CMK (cell line): ENCODE data around the gene TPPP2.
A peak's percentile ranks its signal among the peaks of the same experiment; 100 is the strongest.

ENCODE experiments used
- DNase-seq: peaks from one replicate; pipeline ENCODE4 v3.0.0-alpha.2; 2010; ENCODE audit warnings: low read depth

TPPP2 gene

GRCh38 chr14:21017528-21018245, 12.3 kb upstream of the TPPP2 start:
- DNase-seq = no peak

GRCh38 chr14:21018286-21018685, 11.7 kb upstream of the TPPP2 start:
- no peak for DNase-seq

- DNase-seq = no peak
These were observed 11.2 kb upstream of the TPPP2 start for GRCh38 chr14:21018781-21019180.

GRCh38 chr14:21019366-21019765, 10.7 kb upstream of the TPPP2 start:
- DNase-seq = no peak

GRCh38 chr14:21020977-21021545, 9.0 kb upstream of the TPPP2 start:
- DNase-seq = no peak

GRCh38 chr14:21022686-21023085, 7.3 kb upstream of the TPPP2 start:
- no peak for DNase-seq

- no peak for DNase-seq
These were observed 6.8 kb upstream of the TPPP2 start for GRCh38 chr14:21023174-21023573.

GRCh38 chr14:21023817-21024584, 6.0 kb upstream of the TPPP2 start:
- no peak for DNase-seq

- peak; percentile 41 for DNase-seq
These were observed 5.2 kb upstream of the TPPP2 start, which contains the start of gene NDRG2 for GRCh38 chr14:21024585-21025370. Gene NDRG2, minus strand, starts transcription at chr14:21025061. Its CDS starts 1,746 bp downstream, at chr14:21023315.

GRCh38 chr14:21025371-21026273, 4.4 kb upstream of the TPPP2 start:
- no peak for DNase-seq

GRCh38 chr14:21026274-21026987, 3.6 kb upstream of the TPPP2 start:
- DNase-seq = no peak

- DNase-seq = no peak
These were observed 3.1 kb upstream of the TPPP2 start for GRCh38 chr14:21026988-21027315.

- DNase-seq = no peak
These were observed 514 bp downstream of the TPPP2 start for GRCh38 chr14:21030531-21030930.

GRCh38 chr14:21032326-21033132, 2.5 kb downstream of the TPPP2 start:
- no peak for DNase-seq

GRCh38 chr14:21033133-21033698, 3.2 kb downstream of the TPPP2 start:
- DNase-seq = no peak

GRCh38 chr14:21034707-21035106, 4.7 kb downstream of the TPPP2 start, which contains the start of gene RNASE13:
Gene RNASE13, minus strand, starts transcription at chr14:21034807. Its CDS starts 519 bp downstream, at chr14:21034288.
- DNase-seq = no peak

- DNase-seq = no peak
These were observed 6.7 kb downstream of the TPPP2 start for GRCh38 chr14:21036751-21037150.

GRCh38 chr14:21037156-21037555, 7.1 kb downstream of the TPPP2 start:
- no peak for DNase-seq
